Trophoblast cell (in vitro differentiated cells and primary cell): ENCODE data around the gene THAP7.

Source experiments
- DNase-seq, 2 donors: peaks; one replicate each; pipeline ENCODE4 v3.0.0-alpha.2; 2016
- H2AFZ ChIP-seq: 2 replicates; pipeline ENCODE4 v1.6.1; 2013; ENCODE audit warnings: low read length, moderate library complexity, mild to moderate bottlenecking; ENCODE audit not compliant: insufficient read depth, poor library complexity
- H2AK5ac ChIP-seq: 2 replicates; pipeline ENCODE4 v1.6.1; 2013; ENCODE audit warnings: mild to moderate bottlenecking, low read length
- H2BK120ac ChIP-seq: 2 replicates; pipeline ENCODE4 v1.6.1; 2013; ENCODE audit warnings: low read length, mild to moderate bottlenecking, moderate library complexity; ENCODE audit not compliant: insufficient read depth, poor library complexity
- H2BK12ac ChIP-seq: 2 replicates; pipeline ENCODE4 v1.6.1; 2013; ENCODE audit warnings: mild to moderate bottlenecking, low read length, moderate library complexity
- H2BK5ac ChIP-seq: 2 replicates; pipeline ENCODE4 v1.6.1; 2013; ENCODE audit warnings: low read length, low read depth, moderate library complexity, mild to moderate bottlenecking; ENCODE audit not compliant: poor library complexity
- H3K14ac ChIP-seq: 2 replicates; pipeline ENCODE4 v1.6.1; 2013; ENCODE audit warnings: mild to moderate bottlenecking, low read length
- H3K18ac ChIP-seq: 2 replicates; pipeline ENCODE4 v1.6.1; 2013; ENCODE audit warnings: mild to moderate bottlenecking, low read length
- H3K23ac ChIP-seq: 2 replicates; pipeline ENCODE4 v1.6.1; 2013; ENCODE audit warnings: low read length
- H3K27ac ChIP-seq: 2 replicates; pipeline ENCODE4 v1.5.1; 2013; ENCODE audit warnings: low read depth, mild to moderate bottlenecking, inconsistent platforms, low read length, moderate library complexity
- H3K27me3 ChIP-seq: 2 replicates; pipeline ENCODE4 v1.6.1; 2013; ENCODE audit warnings: inconsistent platforms, mild to moderate bottlenecking, low read length, moderate library complexity; ENCODE audit not compliant: insufficient read depth
- H3K36me3 ChIP-seq, 2 experiments: 1 replicate in 1 of 2; 2 replicates in 1 of 2; pipeline ENCODE4 v1.6.1; 2013; ENCODE audit warnings: low read length in 2 of 2, mild to moderate bottlenecking in 2 of 2, moderate library complexity in 1 of 2; ENCODE audit not compliant: insufficient read depth in 2 of 2, control insufficient read depth in 1 of 2
- H3K4ac ChIP-seq: 2 replicates; pipeline ENCODE4 v1.6.1; 2013; ENCODE audit warnings: low read depth, mild to moderate bottlenecking, low read length, moderate library complexity
- H3K4me1 ChIP-seq, 2 experiments: 1 replicate in 1 of 2; 2 replicates in 1 of 2; pipeline ENCODE4 v1.6.1; 2013; ENCODE audit warnings: low read length in 2 of 2, mild to moderate bottlenecking in 2 of 2, moderate library complexity in 1 of 2; ENCODE audit not compliant: insufficient read depth in 2 of 2, control insufficient read depth in 1 of 2
- H3K4me2 ChIP-seq: 2 replicates; pipeline ENCODE4 v1.6.1; 2013; ENCODE audit warnings: inconsistent platforms, mild to moderate bottlenecking, low read length, moderate library complexity
- H3K4me3 ChIP-seq: 2 replicates; pipeline ENCODE4 v1.5.1; 2013; ENCODE audit warnings: mild to moderate bottlenecking, low read depth, low read length, inconsistent platforms
- H3K79me1 ChIP-seq: one replicate; pipeline ENCODE4 v1.6.1; 2013; ENCODE audit warnings: low read length
- H3K79me2 ChIP-seq: 2 replicates; pipeline ENCODE4 v1.6.1; 2013; ENCODE audit warnings: low read length, mild to moderate bottlenecking; ENCODE audit not compliant: control insufficient read depth, insufficient read depth, poor library complexity
- H3K9ac ChIP-seq: 2 replicates; pipeline ENCODE4 v1.6.1; 2013; ENCODE audit warnings: mild to moderate bottlenecking, low read length
- H3K9me3 ChIP-seq: 2 replicates; pipeline ENCODE4 v1.6.1; 2013; ENCODE audit warnings: low read depth, mild to moderate bottlenecking, control low read depth, inconsistent platforms, low read length; ENCODE audit not compliant: insufficient read depth
- H4K12ac ChIP-seq: 2 replicates; pipeline ENCODE4 v1.6.1; 2013; ENCODE audit warnings: low read depth, mild to moderate bottlenecking, low read length, moderate library complexity
- H4K8ac ChIP-seq: 2 replicates; pipeline ENCODE4 v1.6.1; 2013; ENCODE audit warnings: low read depth, mild to moderate bottlenecking, low read length, moderate library complexity
- H4K91ac ChIP-seq: one replicate; pipeline ENCODE4 v1.6.1; 2013; ENCODE audit warnings: low read depth, mild to moderate bottlenecking, low read length, moderate library complexity
- WGBS: extraction: QIAGEN DNeasy Blood & Tissue Kit; methylation state at CpG from one replicate; pipeline ENCODE4 v1.1.7; 2013; ENCODE audit warnings: missing lambda C conversion rate; ENCODE audit not compliant: insufficient read length, insufficient coverage; ENCODE audit errors: extremely low coverage; 5-methylcytosine and 5-hydroxymethylcytosine counted together

Gene THAP7

GRCh38 chr22:20995329-20996030, 6.4 kb downstream of the THAP7 start:
- Histone ChIP-seq H2BK5ac (no peak overlapping the region), H3K4me1 (peaks cover 2 to 6% of the 10 kb centered on the region in 2 experiments), H2BK120ac (no peak overlapping the region), H2BK12ac (no peak overlapping the region), H2AK5ac (no peak overlapping the region), H3K23ac (no peak overlapping the region), H4K91ac (no peak overlapping the region), H4K12ac (no peak overlapping the region), H3K9ac (no peak overlapping the region), H4K8ac (no peak overlapping the region), H3K79me1 (no peaks in the 10 kb centered on the region), H3K9me3 (peaks cover 2% of the 10 kb centered on the region), H3K27ac (no peak overlapping the region), H3K4me3 (no peak overlapping the region), H3K27me3 (no peaks in the 10 kb centered on the region), H3K36me3 (peaks cover 85 to 90% of the 10 kb centered on the region in 2 experiments), H3K18ac (no peak overlapping the region), H3K79me2 (no peaks in the 10 kb centered on the region), H2AFZ (no peak overlapping the region), H3K14ac (no peak overlapping the region), H3K4me2 (no peak overlapping the region), H3K4ac (no peak overlapping the region)
- WGBS = no CpG with 5 or more reads among the region's 23 CpGs
- no peak for DNase-seq

- Histone ChIP-seq H3K4me2 (no peak overlapping the region), H2BK5ac (no peak overlapping the region), H3K4me1 (peaks cover 0 to under 1% of the 10 kb centered on the region in 2 experiments), H2AK5ac (no peak overlapping the region), H3K27ac (no peak overlapping the region), H3K4me3 (no peak overlapping the region), H3K9ac (no peak overlapping the region), H3K79me1 (no peaks in the 10 kb centered on the region), H4K91ac (no peak overlapping the region), H2BK120ac (no peak overlapping the region), H3K14ac (no peak overlapping the region), H3K36me3 (peaks cover 80 to 88% of the 10 kb centered on the region in 2 experiments), H3K9me3 (peaks cover 2% of the 10 kb centered on the region), H2BK12ac (no peak overlapping the region), H3K18ac (no peak overlapping the region), H3K27me3 (no peaks in the 10 kb centered on the region), H3K23ac (no peak overlapping the region), H3K4ac (no peak overlapping the region), H3K79me2 (no peaks in the 10 kb centered on the region), H2AFZ (no peak overlapping the region), H4K8ac (no peak overlapping the region), H4K12ac (no peak overlapping the region)
- no CpG with 5 or more reads among the region's 10 CpGs for WGBS
- DNase-seq = no peak
Measured at GRCh38 chr22:20994902-20995241, 7.0 kb downstream of the THAP7 start.

DNA sequence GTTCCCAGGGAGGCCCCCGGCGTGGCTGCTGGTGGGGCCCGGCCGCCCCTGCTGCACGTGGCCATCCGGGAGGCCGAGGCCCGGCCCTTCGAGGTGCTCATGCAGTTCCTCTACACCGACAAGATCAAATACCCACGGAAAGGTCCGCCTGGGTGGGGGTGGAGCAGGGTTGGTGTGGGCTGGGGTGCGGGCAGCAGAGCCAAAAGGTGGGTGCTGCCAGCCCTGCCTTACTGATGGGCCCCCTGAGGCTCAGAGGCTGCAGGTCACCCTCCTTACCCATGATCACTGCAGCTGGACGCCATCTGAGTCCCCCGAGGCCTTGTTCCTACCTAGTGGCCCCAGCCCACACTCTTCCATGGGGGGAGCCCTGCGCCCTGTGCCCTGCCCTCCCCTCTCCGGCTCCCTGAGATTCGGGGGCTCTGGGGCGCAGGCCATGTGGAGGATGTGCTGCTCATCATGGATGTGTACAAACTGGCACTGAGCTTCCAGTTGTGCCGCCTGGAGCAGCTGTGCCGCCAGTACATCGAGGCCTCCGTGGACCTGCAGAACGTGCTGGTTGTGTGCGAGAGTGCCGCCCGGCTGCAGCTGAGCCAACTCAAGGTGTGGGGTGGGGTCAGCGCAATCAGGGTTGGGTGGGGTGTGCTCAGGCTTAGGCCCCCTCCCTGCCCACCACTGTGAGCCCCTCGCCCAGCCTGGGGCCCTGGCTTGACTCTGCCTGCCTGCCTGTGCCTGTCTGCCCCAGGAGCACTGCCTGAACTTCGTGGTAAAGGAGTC, 7.6 kb downstream of the THAP7 start:
- Histone ChIP-seq H3K36me3 (peaks cover 75 to 82% of the 10 kb centered on the region in 2 experiments), H2AK5ac (no peak overlapping the region), H3K4me1 (no peaks in the 10 kb centered on the region), H2BK120ac (no peak overlapping the region), H2BK12ac (no peak overlapping the region), H3K4me3 (no peak overlapping the region), H3K79me2 (no peaks in the 10 kb centered on the region), H2AFZ (no peak overlapping the region), H3K18ac (no peak overlapping the region), H4K91ac (no peak overlapping the region), H3K4me2 (no peak overlapping the region), H3K4ac (no peak overlapping the region), H3K27ac (no peak overlapping the region), H3K9me3 (peaks cover 2% of the 10 kb centered on the region), H3K23ac (no peak overlapping the region), H3K79me1 (no peaks in the 10 kb centered on the region), H4K8ac (no peak overlapping the region), H3K9ac (no peak overlapping the region), H4K12ac (no peak overlapping the region), H2BK5ac (no peak overlapping the region), H3K27me3 (no peaks in the 10 kb centered on the region), H3K14ac (no peak overlapping the region)
- no CpG with 5 or more reads among the region's 30 CpGs for WGBS
- no peak for DNase-seq

DNA sequence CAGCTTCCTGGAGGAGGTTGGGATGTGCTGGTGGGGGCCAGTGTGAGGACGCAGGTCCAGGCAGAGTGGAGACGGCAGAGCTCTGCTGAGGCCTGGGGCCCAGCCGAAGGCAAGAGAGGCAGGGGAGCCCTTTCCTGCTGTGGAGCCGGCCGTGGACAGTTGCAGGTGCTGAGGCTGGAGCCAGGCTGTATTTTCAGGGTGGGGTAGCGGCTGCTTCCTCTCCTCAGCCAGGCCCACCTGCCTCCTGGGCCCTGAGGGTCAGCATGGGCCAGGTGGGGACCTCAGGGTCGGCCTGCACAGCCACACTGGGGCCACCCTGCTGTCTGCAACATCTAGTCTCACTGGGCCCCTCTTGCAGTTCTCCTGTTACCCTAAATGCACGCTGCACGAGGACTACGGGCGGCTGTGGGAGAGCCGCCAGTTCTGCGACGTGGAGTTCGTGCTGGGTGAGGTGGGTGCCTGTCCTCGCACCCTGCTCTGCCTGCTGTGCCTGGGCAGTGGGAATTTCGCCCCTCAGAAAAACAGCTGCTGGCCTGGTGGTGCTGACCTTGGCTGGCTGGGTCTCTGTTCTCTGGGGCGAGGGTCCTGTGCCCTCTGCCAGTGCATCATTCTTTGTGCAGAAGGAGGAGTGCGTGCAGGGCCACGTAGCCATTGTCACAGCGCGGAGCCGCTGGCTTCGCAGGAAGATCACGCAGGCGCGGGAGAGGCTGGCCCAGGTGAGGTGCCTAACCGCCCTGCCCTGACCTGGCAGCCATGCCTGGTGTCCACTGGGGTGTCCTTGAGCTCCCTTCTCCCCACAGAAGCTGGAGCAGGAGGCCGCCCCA, 8.4 kb downstream of the THAP7 start:
- H3K9ac ChIP-seq = no peak overlapping the region
- no peak overlapping the region for H3K18ac ChIP-seq
- no peak overlapping the region for H3K4ac ChIP-seq
- DNase-seq = no peak
- H3K9me3 ChIP-seq = peaks cover 2% of the 10 kb centered on the region
- H2BK120ac ChIP-seq = no peak overlapping the region
- H3K27me3 ChIP-seq = no peaks in the 10 kb centered on the region
- no peak overlapping the region for H3K4me3 ChIP-seq
- no CpG with 5 or more reads among the region's 29 CpGs for WGBS
- H3K79me1 ChIP-seq = no peaks in the 10 kb centered on the region
- H4K91ac ChIP-seq = no peak overlapping the region
- H3K4me2 ChIP-seq = no peak overlapping the region
- H3K36me3 ChIP-seq = peaks cover 73 to 79% of the 10 kb centered on the region in 2 experiments
- H2BK12ac ChIP-seq = no peak overlapping the region
- no peak overlapping the region for H3K23ac ChIP-seq
- no peaks in the 10 kb centered on the region for H3K4me1 ChIP-seq
- no peak overlapping the region for H2BK5ac ChIP-seq
- H2AK5ac ChIP-seq = no peak overlapping the region
- H4K8ac ChIP-seq = no peak overlapping the region
- no peak overlapping the region for H2AFZ ChIP-seq
- H4K12ac ChIP-seq = no peak overlapping the region
- no peak overlapping the region for H3K14ac ChIP-seq
- no peak overlapping the region for H3K27ac ChIP-seq
- no peaks in the 10 kb centered on the region for H3K79me2 ChIP-seq
